ENCODE measurements around the gene KANK2. TPM values are rescaled to one million over a fixed set of nuclear protein-coding genes. Genes with fewer than 3 reads are reported as not detected.

KANK2 gene
- total RNA-seq, 1 experiment from 2014 or later: 27.8 TPM

GRCh38 chr19:11116507-11116906 lies 80.8 kb downstream of the KANK2 start:
- CTCF ChIA-PET: no interaction called here
- no peak for DNase-seq
- H3K9me3 Mint-ChIP-seq (ENCODE audit: low read depth, unreplicated experiment): no peaks in the 10 kb centered on the region
- H3K36me3 Mint-ChIP-seq (ENCODE audit: insufficient read depth, unreplicated experiment): peaks cover 99% of the 10 kb centered on the region
- H3K27ac Mint-ChIP-seq (ENCODE audit: unreplicated experiment): no peak overlapping the region
- TF ChIP-seq CTCF (IDR thresholded peaks at IDR 0.05; ENCODE audit: unreplicated experiment): no peak
- H3K27me3 Mint-ChIP-seq (ENCODE audit: unreplicated experiment): no peaks in the 10 kb centered on the region
- no peaks in the 10 kb centered on the region for H3K4me1 Mint-ChIP-seq (ENCODE audit: low read depth, unreplicated experiment)
- H3K4me3 Mint-ChIP-seq (ENCODE audit: low read depth, unreplicated experiment): no peak overlapping the region
- BruUV-seq (replicated peaks): no TSS peak
- intact Hi-C loops (cut with micrococcal nuclease; ENCODE audit: unreplicated experiment): no loop called here

GRCh38 chr19:11115895-11116446 lies 81.4 kb downstream of the KANK2 start:
- Mint-ChIP-seq H3K27ac (ENCODE audit: unreplicated experiment) (no peak overlapping the region), H3K4me1 (ENCODE audit: low read depth, unreplicated experiment) (no peaks in the 10 kb centered on the region), H3K4me3 (ENCODE audit: low read depth, unreplicated experiment) (no peak overlapping the region), H3K9me3 (ENCODE audit: low read depth, unreplicated experiment) (no peaks in the 10 kb centered on the region), H3K36me3 (ENCODE audit: insufficient read depth, unreplicated experiment) (peaks cover 99% of the 10 kb centered on the region), H3K27me3 (ENCODE audit: unreplicated experiment) (no peaks in the 10 kb centered on the region)
- BruUV-seq (replicated peaks): no TSS peak
- no peak for DNase-seq
- intact Hi-C loops (cut with micrococcal nuclease; ENCODE audit: unreplicated experiment): no loop called here
- CTCF ChIA-PET: no interaction called here
- TF ChIP-seq CTCF (IDR thresholded peaks at IDR 0.05; ENCODE audit: unreplicated experiment): no peak

GRCh38 chr19:11115042-11115441 lies 82.3 kb downstream of the KANK2 start:
- BruUV-seq (replicated peaks): no TSS peak
- H3K27me3 Mint-ChIP-seq (ENCODE audit: unreplicated experiment): no peaks in the 10 kb centered on the region
- peaks cover 99% of the 10 kb centered on the region for H3K36me3 Mint-ChIP-seq (ENCODE audit: insufficient read depth, unreplicated experiment)
- TF ChIP-seq CTCF (IDR thresholded peaks at IDR 0.05; ENCODE audit: unreplicated experiment): no peak
- CTCF ChIA-PET: no interaction called here
- H3K27ac Mint-ChIP-seq (ENCODE audit: unreplicated experiment): no peak overlapping the region
- H3K4me1 Mint-ChIP-seq (ENCODE audit: low read depth, unreplicated experiment): no peaks in the 10 kb centered on the region
- intact Hi-C loops (cut with micrococcal nuclease; ENCODE audit: unreplicated experiment): no loop called here
- DNase-seq: no peak
- no peak overlapping the region for H3K4me3 Mint-ChIP-seq (ENCODE audit: low read depth, unreplicated experiment)
- no peaks in the 10 kb centered on the region for H3K9me3 Mint-ChIP-seq (ENCODE audit: low read depth, unreplicated experiment)

Other genes starting within 250 kb of the KANK2 start
- gene SMARCA4, start 236.5 kb downstream of the KANK2 start, total RNA-seq (2022): 104 and 116 TPM in 2 replicates
- gene LDLR, start 108.1 kb downstream of the KANK2 start, total RNA-seq (2022): 289 and 294 TPM in 2 replicates
- 31.8 and 36.4 TPM in 2 replicates for gene SPC24, start 41.8 kb downstream of the KANK2 start, total RNA-seq (2022)
- not detected in 2 replicates for gene ANGPTL8, start 42.1 kb upstream of the KANK2 start, total RNA-seq (2022)
- gene DOCK6, start 65.0 kb upstream of the KANK2 start, total RNA-seq (2022): 54.8 and 63.6 TPM in 2 replicates
- gene TSPAN16, start 98.6 kb upstream of the KANK2 start, total RNA-seq (2022): not detected in 2 replicates
- 7.1 and 10.0 TPM in 2 replicates for gene RAB3D, start 142.1 kb upstream of the KANK2 start, total RNA-seq (2022)
- 82.0 and 94.4 TPM in 2 replicates for gene TMEM205, start 148.7 kb upstream of the KANK2 start, total RNA-seq (2022)
- gene CCDC159, start 149.0 kb upstream of the KANK2 start, total RNA-seq (2022): 11.8 and 13.2 TPM in 2 replicates
- gene PLPPR2, start 157.9 kb upstream of the KANK2 start, total RNA-seq (2022): 7.8 and 8.2 TPM in 2 replicates
- 1.7 and 2.0 TPM in 2 replicates for gene SWSAP1, start 177.1 kb upstream of the KANK2 start, total RNA-seq (2022)
- gene EPOR, start 186.8 kb upstream of the KANK2 start, total RNA-seq (2022): 5.9 and 6.1 TPM in 2 replicates
- 83.1 and 84.1 TPM in 2 replicates for gene RGL3, start 221.8 kb upstream of the KANK2 start, total RNA-seq (2022)
- gene ODAD3, start 237.6 kb upstream of the KANK2 start, total RNA-seq (2022): not detected in 2 replicates
- gene PRKCSH, start 238.1 kb upstream of the KANK2 start, total RNA-seq (2022): 298 and 318 TPM in 2 replicates